Activated naive CD8-positive, alpha-beta T cell treated with anti-CD3 and anti-CD28 coated beads, Interleukin-2, amount 10 ng/mL, durations not matched to agents 7 days and 5 days (primary cell): ENCODE results near the gene TASOR2. TPM values are rescaled to one million over a fixed set of nuclear protein-coding genes. Genes with fewer than 3 reads are reported as not detected.
A peak's percentile ranks its signal among the peaks of the same experiment; 100 is the strongest.

Experiments
- ATAC-seq: fragments of 150-1000 bp; cut with Tn5 transposase; one replicate; pipeline ENCODE4 v1.10.0; 2021; ENCODE audit warnings: low read depth, moderate library complexity
- POLR2A ChIA-PET: fragments of 350-600 bp; sonication (Branson Sonifier 250); formaldehyde crosslinking; loops from one replicate; lab custom pipeline; 2021; ENCODE audit warnings: antibody characterized with exemption; lab: Charles Lee
- DNase-seq: peaks from one replicate; pipeline ENCODE4 v3.0.0; 2021
- H3K27ac Mint-ChIP-seq: one replicate; pipeline ENCODE4 v1.8.0; 2022; ENCODE audit warnings: mild to moderate bottlenecking, mixed read lengths
- H3K27me3 Mint-ChIP-seq: one replicate; pipeline ENCODE4 v1.8.0; 2022; ENCODE audit warnings: mild to moderate bottlenecking, moderate library complexity, mixed read lengths
- H3K36me3 Mint-ChIP-seq: one replicate; pipeline ENCODE4 v1.8.0; 2021; ENCODE audit warnings: mild to moderate bottlenecking, mixed read lengths
- H3K4me1 Mint-ChIP-seq: one replicate; pipeline ENCODE4 v1.8.0; 2021; ENCODE audit warnings: mixed read lengths
- H3K4me3 Mint-ChIP-seq: one replicate; pipeline ENCODE4 v1.8.0; 2022; ENCODE audit warnings: mild to moderate bottlenecking, moderate library complexity, mixed read lengths
- H3K9me3 Mint-ChIP-seq: one replicate; pipeline ENCODE4 v1.8.0; 2021; ENCODE audit warnings: mixed read lengths
- total RNA-seq, 2 experiments: library from RNA; stranded (reverse); gene quantifications; one replicate each; pipeline ENCODE4 v1.2.3, GENCODE V29; 2021

Gene TASOR2
- total RNA-seq, 2 experiments from 2014 or later = 48.5 to 52.2 TPM

DNA sequence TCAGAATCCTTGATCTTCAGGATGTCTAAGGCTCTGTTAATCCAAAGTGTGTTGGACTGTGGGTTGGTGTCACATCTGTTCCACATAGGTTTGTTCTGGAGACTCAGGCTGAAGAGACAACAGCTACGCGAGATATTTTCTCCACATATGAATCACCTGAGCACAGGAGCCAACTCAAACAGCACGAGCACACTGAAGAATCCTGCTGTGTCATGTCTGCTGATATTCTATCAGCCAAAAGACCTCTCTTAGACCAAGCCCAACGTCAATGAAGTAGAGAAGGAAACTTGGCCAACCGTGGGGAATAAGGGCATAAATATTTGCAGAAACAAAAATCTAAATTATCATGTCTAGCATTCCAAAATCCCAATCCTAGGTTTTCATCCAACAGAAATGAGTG is 2.7 kb upstream of the TASOR2 start:
- POLR2A ChIA-PET = interaction anchor here (1.1 kb wide), 1 partner anchor 129 kb away, joined by 3 read pairs; no protein-coding TSS in a partner anchor
- H3K9me3 Mint-ChIP-seq = no peaks in the 10 kb centered on the region
- peaks cover 18% of the 10 kb centered on the region for H3K4me1 Mint-ChIP-seq
- no peak overlapping the region for H3K4me3 Mint-ChIP-seq
- peaks cover 20% of the 10 kb centered on the region for H3K27me3 Mint-ChIP-seq
- H3K36me3 Mint-ChIP-seq = no peaks in the 10 kb centered on the region
- H3K27ac Mint-ChIP-seq = no peak overlapping the region
- no peak for ATAC-seq
- DNase-seq = no peak

DNA sequence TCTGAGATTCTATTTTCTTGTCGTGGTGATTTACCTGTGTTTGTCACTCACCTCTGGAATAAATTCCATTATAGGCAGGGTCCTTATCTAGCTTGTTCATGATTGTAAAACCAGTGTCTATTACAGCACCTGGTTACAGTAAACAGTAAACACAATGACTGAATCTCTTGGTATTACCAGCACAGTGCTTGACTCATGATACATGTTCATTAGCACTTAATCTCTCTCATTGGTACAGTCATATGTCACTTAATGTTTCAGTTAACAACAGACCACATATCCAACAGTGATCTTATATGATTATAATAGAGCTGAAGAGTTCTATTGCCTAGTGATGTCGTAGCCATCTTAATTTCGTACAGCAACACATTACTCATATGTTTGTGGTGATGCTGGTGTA is 1.6 kb upstream of the TASOR2 start:
- H3K27ac Mint-ChIP-seq = no peak overlapping the region

GRCh38 chr10:5684971-5685763 is 529 bp downstream of the TASOR2 start:
- H3K9me3 Mint-ChIP-seq = no peaks in the 10 kb centered on the region

More for the DNA sequence above, 1.6 kb upstream of the TASOR2 start:
- ATAC-seq = no peak
- Mint-ChIP-seq H3K9me3 (no peaks in the 10 kb centered on the region), H3K36me3 (no peaks in the 10 kb centered on the region), H3K4me1 (peaks cover 23% of the 10 kb centered on the region), H3K27me3 (peaks cover 17% of the 10 kb centered on the region), H3K4me3 (no peak overlapping the region)
- POLR2A ChIA-PET = interaction anchor here (1.0 to 2.7 kb wide), 2 partner anchors 22 to 131 kb away, joined by 4 to 9 read pairs; partner anchors contain the start of gene GDI2
- DNase-seq = no peak

GRCh38 chr10:5685764-5686240 is 1.2 kb downstream of the TASOR2 start:
- POLR2A ChIA-PET = interaction anchor here (0.7 to 2.7 kb wide), 3 partner anchors 66 to 128 kb away, joined by 3 to 9 read pairs (median 4); partner anchors contain the start of gene GDI2
- Mint-ChIP-seq H3K4me1 (peaks cover 32% of the 10 kb centered on the region), H3K36me3 (peaks cover 4% of the 10 kb centered on the region), H3K27ac (peak overlapping the region; percentile 97), H3K27me3 (no peaks in the 10 kb centered on the region), H3K9me3 (no peaks in the 10 kb centered on the region), H3K4me3 (peak overlapping the region; percentile 98)
- DNase-seq (no peak), ATAC-seq (no peak)

More at GRCh38 chr10:5684971-5685763, 529 bp downstream of the TASOR2 start:
- Mint-ChIP-seq H3K27me3 (no peaks in the 10 kb centered on the region), H3K4me1 (peaks cover 29% of the 10 kb centered on the region), H3K36me3 (peaks cover 4% of the 10 kb centered on the region), H3K27ac (peak overlapping the region; percentile 97), H3K4me3 (peak overlapping the region; percentile 98)
- ATAC-seq = peak; percentile 41
- POLR2A ChIA-PET = interaction anchor here (0.7 to 2.7 kb wide), 8 partner anchors 8 to 129 kb away, joined by 3 to 9 read pairs (median 4); partner anchors contain the start of gene GDI2
- no peak for DNase-seq

DNA sequence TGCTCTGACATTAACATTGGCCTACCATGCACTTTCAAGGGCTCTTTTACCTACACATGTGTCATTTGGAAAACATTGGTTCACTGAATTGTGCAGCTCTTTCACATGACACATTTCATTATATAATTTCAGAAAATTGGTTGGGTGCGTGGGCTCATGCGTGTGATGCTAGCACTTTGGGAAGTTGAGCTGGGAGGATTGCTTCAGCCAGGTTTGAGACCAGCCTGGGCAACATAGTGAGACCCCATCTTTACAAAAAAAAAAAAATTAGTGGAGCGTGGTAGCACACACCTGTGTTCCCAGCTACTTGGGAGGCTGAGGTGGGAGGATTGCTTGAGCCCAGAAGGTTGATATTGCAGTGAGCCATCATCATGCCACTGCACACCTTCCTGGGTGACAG is 3.9 kb downstream of the TASOR2 start:
- no peak overlapping the region for H3K27ac Mint-ChIP-seq
- H3K36me3 Mint-ChIP-seq = peaks cover 6% of the 10 kb centered on the region
- ATAC-seq (no peak), DNase-seq (no peak)
- H3K4me1 Mint-ChIP-seq = peaks cover 43% of the 10 kb centered on the region
- H3K27me3 Mint-ChIP-seq = no peaks in the 10 kb centered on the region
- no peak overlapping the region for H3K4me3 Mint-ChIP-seq
- POLR2A ChIA-PET = interaction anchor here (0.6 to 1.0 kb wide), 2 partner anchors 122 to 1518 kb away, joined by 3 to 4 read pairs; no protein-coding TSS in a partner anchor
- H3K9me3 Mint-ChIP-seq = no peaks in the 10 kb centered on the region

- peak overlapping the region; percentile 71 for H3K27ac Mint-ChIP-seq
- ATAC-seq (no peak), DNase-seq (no peak)
- H3K4me1 Mint-ChIP-seq = peaks cover 34% of the 10 kb centered on the region
- H3K9me3 Mint-ChIP-seq = no peaks in the 10 kb centered on the region
- POLR2A ChIA-PET = interaction anchor here (0.6 to 1.7 kb wide), 5 partner anchors 8 to 383 kb away, joined by 3 to 11 read pairs (median 4); partner anchors contain the start of gene GDI2
- H3K36me3 Mint-ChIP-seq = peaks cover 6% of the 10 kb centered on the region
- H3K27me3 Mint-ChIP-seq = no peaks in the 10 kb centered on the region
- H3K4me3 Mint-ChIP-seq = peak overlapping the region; percentile 77
These were observed 7.1 kb downstream of the TASOR2 start for GRCh38 chr10:5691786-5692185.

GRCh38 chr10:5692461-5693358 is 8.1 kb downstream of the TASOR2 start:
- Mint-ChIP-seq H3K4me1 (peaks cover 31% of the 10 kb centered on the region), H3K36me3 (peaks cover 6% of the 10 kb centered on the region), H3K4me3 (peak overlapping the region; percentile 77), H3K27me3 (no peaks in the 10 kb centered on the region), H3K9me3 (no peaks in the 10 kb centered on the region), H3K27ac (peak overlapping the region; percentile 74)
- POLR2A ChIA-PET = interaction anchor here (0.5 to 1.7 kb wide), 6 partner anchors 8 to 714 kb away, joined by 3 to 11 read pairs (median 4); partner anchors contain the start of genes GDI2 and TASOR2
- ATAC-seq (peak; percentile 88), DNase-seq (peak; percentile 80)

GRCh38 chr10:5694573-5694972 is 9.9 kb downstream of the TASOR2 start:
- POLR2A ChIA-PET = no interaction called here
- no peak overlapping the region for H3K4me3 Mint-ChIP-seq
- no peak for ATAC-seq
- no peaks in the 10 kb centered on the region for H3K27me3 Mint-ChIP-seq
- H3K27ac Mint-ChIP-seq = no peak overlapping the region
- H3K4me1 Mint-ChIP-seq = peaks cover 27% of the 10 kb centered on the region
- H3K36me3 Mint-ChIP-seq = peaks cover 2% of the 10 kb centered on the region
- no peak for DNase-seq
- no peaks in the 10 kb centered on the region for H3K9me3 Mint-ChIP-seq

DNA sequence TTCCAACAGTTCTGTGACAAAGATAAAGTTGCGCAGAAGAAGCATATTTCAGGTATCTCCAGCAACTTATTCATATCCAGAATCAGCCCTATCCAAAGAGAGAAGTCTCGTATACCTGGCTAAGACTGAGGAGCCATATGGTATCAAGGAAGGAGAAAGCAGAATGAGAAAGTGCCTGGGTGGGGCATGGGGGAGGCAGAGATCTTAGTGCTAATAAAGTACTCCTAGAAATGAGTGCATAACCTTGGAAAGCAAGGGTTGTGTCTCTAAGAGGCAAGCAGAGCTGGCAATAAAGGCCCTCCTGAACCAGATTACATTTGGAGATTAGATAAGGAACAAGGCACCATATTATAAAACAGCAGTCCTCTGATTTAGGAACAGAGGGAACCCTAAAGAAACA is 12.7 kb downstream of the TASOR2 start:
- POLR2A ChIA-PET = no interaction called here
- ATAC-seq (no peak), DNase-seq (no peak)
- Mint-ChIP-seq H3K27me3 (no peaks in the 10 kb centered on the region), H3K9me3 (no peaks in the 10 kb centered on the region), H3K27ac (no peak overlapping the region), H3K4me1 (peaks cover 16% of the 10 kb centered on the region), H3K36me3 (peaks cover 4% of the 10 kb centered on the region), H3K4me3 (no peak overlapping the region)

GRCh38 chr10:5698062-5698461 is 13.4 kb downstream of the TASOR2 start:
- no peak overlapping the region for H3K27ac Mint-ChIP-seq
- POLR2A ChIA-PET = interaction anchor here (1.0 kb wide), 1 partner anchor 116 kb away, joined by 3 read pairs; no protein-coding TSS in a partner anchor
- H3K4me1 Mint-ChIP-seq = peaks cover 14% of the 10 kb centered on the region
- H3K27me3 Mint-ChIP-seq = no peaks in the 10 kb centered on the region
- no peaks in the 10 kb centered on the region for H3K9me3 Mint-ChIP-seq
- ATAC-seq (no peak), DNase-seq (no peak)
- no peak overlapping the region for H3K4me3 Mint-ChIP-seq
- peaks cover 3% of the 10 kb centered on the region for H3K36me3 Mint-ChIP-seq

DNA sequence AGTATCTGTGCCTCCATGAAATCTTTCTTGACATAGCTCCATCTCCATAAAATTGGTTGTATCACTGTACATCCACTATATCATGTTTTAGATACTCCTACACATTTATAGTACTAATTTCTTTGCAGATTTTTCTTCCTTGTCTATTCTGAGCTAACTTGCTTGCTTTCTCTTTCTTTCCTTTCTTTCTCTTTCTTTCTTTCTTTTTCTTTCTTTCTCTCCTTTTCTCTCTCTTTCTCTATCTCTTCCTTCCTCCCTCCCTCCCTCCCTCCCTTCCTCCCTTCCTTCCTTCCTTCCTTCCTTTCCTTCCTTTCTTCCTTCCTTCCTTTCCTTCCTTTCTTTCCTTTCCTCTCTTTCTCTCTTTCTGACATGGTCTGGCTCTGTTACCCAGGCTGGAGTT is 23.7 kb downstream of the TASOR2 start:
- Mint-ChIP-seq H3K36me3 (peaks cover 13% of the 10 kb centered on the region), H3K27ac (peak overlapping the region; percentile 60), H3K4me1 (peaks cover 36% of the 10 kb centered on the region), H3K9me3 (peaks cover 3% of the 10 kb centered on the region), H3K27me3 (no peaks in the 10 kb centered on the region), H3K4me3 (no peak overlapping the region)
- POLR2A ChIA-PET = no interaction called here
- ATAC-seq = no peak
- DNase-seq = no peak

DNA sequence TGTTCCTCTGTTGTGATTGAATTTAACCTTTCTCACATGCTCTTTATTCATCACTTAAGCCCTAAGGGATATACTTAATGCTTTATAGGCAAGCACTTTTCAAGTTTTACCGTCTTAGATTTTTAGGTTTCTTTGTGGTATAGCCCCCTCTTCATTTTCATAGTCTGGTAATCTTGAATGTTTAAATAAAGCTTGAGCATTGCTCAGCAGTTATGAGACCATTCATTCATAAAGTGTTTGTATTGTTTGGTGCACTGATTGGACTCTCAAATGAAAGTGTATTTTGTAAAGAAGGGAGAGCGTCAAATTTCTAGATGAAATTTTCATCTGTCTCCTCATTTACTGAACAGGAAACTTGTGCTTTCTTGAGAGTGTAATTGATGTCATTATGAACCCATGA is 25.2 kb downstream of the TASOR2 start:
- POLR2A ChIA-PET = interaction anchor here (1.3 kb wide), 1 partner anchor 25 kb away, joined by 3 read pairs; the partner anchor contains the start of gene TASOR2
- Mint-ChIP-seq H3K27me3 (no peaks in the 10 kb centered on the region), H3K36me3 (peaks cover 17% of the 10 kb centered on the region), H3K4me1 (peaks cover 34% of the 10 kb centered on the region), H3K9me3 (peaks cover 3% of the 10 kb centered on the region), H3K27ac (peak overlapping the region; percentile 37), H3K4me3 (peak overlapping the region; percentile 59)
- DNase-seq (no peak), ATAC-seq (no peak)
